Spleen (tissue), 7 donors: ENCODE data around the gene SLC25A1.

ENCODE experiments used
- POLR2A ChIP-seq, 3 donors: fragments of 450-650 bp; IDR thresholded peaks; one replicate each; pipeline ENCODE4 v1.5.1; 2017; ENCODE audit warnings: antibody characterized with exemption in 3 of 3, mild to moderate bottlenecking in 1 of 3
- TF ChIP-seq, protein P1 (sequence below), 11 experiments: fragments of 200-600 bp in 7 of 11; fragments of 450-650 bp in 4 of 11; sonication (generic) in 4 of 11; IDR thresholded peaks in 8 of 11; conservative IDR thresholded peaks in 3 of 11; 1 replicate in 7 of 11; 2 replicates in 4 of 11; pipeline versions ENCODE4 v1.4.0 to v1.8.0; 2016 to 2021; ENCODE audit warnings: antibody characterized with exemption in 11 of 11, inconsistent platforms in 4 of 11, mild to moderate bottlenecking in 1 of 11
- donor health status: DM: no; HTN: no; CAD: no; lungs with moderate emphysema.
- donor health status: DM: no; HTN: no; CAD: no.
- donor health status: DM: no; HTN: no; CAD: no.

- TF ChIP-seq, protein P1, sequence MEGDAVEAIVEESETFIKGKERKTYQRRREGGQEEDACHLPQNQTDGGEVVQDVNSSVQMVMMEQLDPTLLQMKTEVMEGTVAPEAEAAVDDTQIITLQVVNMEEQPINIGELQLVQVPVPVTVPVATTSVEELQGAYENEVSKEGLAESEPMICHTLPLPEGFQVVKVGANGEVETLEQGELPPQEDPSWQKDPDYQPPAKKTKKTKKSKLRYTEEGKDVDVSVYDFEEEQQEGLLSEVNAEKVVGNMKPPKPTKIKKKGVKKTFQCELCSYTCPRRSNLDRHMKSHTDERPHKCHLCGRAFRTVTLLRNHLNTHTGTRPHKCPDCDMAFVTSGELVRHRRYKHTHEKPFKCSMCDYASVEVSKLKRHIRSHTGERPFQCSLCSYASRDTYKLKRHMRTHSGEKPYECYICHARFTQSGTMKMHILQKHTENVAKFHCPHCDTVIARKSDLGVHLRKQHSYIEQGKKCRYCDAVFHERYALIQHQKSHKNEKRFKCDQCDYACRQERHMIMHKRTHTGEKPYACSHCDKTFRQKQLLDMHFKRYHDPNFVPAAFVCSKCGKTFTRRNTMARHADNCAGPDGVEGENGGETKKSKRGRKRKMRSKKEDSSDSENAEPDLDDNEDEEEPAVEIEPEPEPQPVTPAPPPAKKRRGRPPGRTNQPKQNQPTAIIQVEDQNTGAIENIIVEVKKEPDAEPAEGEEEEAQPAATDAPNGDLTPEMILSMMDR (IDR thresholded peaks at IDR 0.05 in 8 of 11, conservative IDR thresholded peaks at IDR 0.05 in 3 of 11) = no peak
- TF ChIP-seq POLR2A (IDR thresholded peaks at IDR 0.05) = no peak
Measured at GRCh38 chr22:19220867-19221266, 42.3 kb upstream of the SLC25A1 start.
